GM11168 (cell line): ENCODE data around the gene VSX2.

Experiments used
- in situ Hi-C: fragments of 300-500 bp; cut with MboI; formaldehyde crosslinking; loops from one replicate; pipeline ENCODE4 v1.12.0; 2022; ENCODE audit warnings: low sequenced_read_pairs; ENCODE audit not compliant: unreplicated experiment

Gene VSX2

DNA sequence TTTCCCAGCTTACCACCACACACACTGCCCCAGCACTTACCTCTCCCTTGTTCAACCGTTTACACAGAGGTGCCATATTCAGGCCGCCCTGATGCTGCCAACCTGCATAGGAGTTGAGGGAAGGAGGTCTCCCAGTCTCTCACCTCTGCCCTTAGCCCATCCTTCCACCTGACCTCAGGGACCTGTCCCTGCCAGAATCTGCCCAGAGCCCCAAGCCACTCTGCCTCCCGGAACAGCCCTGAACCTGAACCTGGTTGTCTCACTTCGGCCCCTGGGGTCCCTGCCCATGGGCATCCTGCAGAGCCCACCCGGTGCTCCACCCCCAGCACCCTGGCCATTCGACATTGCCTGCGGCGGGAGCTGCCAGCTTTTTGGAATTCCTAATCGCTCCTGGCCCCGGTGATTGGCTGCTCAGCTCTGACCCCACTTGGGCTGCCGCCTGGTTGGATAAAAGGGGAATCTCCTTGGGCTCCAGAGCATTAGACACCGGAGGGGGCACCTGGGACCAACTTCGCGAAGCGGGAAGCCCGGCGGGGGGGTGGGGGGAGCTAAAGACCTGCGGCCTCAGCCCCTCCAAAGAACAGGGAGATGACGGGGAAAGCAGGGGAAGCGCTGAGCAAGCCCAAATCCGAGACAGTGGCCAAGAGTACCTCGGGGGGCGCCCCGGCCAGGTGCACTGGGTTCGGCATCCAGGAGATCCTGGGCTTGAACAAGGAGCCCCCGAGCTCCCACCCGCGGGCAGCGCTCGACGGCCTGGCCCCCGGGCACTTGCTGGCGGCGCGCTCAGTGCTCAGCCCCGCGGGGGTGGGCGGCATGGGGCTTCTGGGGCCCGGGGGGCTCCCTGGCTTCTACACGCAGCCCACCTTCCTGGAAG, at the start of gene VSX2:
Gene VSX2, plus strand, starts transcription at position 476 of the 874 bp plus-strand sequence. Its CDS starts 113 bp downstream, at position 589.
- in situ Hi-C loops: no loop called here

DNA sequence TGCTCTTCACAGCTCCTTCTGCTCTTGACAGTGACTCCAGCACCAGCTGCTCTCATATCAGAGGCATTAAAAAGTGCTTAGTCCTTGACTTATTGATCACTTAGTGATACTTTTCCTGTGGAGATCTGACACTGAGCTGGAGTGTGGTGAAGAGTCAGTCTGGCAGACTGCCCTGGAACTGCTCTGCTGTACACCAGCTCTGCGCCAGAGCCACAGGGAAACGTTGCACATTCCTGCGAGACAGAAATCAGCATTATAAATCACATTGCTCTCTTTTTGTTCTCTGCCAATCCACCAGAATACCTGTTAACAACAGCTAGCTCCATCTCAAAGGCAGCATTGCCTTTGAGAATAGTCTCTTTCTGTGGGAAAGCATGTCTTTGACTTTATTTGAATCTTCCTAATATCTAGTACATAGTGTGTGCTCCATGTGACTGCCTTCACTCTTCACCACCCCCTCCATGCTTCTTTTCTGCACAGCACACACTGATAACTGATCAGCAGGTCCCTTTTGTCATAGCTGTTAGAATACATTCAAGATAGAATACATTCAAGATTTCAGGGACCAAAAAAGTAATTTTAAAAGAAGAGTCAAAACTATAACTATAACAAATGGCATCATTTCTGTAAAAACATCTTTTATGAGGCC, 48.2 kb upstream of the VSX2 start:
- in situ Hi-C loops: no loop called here

DNA sequence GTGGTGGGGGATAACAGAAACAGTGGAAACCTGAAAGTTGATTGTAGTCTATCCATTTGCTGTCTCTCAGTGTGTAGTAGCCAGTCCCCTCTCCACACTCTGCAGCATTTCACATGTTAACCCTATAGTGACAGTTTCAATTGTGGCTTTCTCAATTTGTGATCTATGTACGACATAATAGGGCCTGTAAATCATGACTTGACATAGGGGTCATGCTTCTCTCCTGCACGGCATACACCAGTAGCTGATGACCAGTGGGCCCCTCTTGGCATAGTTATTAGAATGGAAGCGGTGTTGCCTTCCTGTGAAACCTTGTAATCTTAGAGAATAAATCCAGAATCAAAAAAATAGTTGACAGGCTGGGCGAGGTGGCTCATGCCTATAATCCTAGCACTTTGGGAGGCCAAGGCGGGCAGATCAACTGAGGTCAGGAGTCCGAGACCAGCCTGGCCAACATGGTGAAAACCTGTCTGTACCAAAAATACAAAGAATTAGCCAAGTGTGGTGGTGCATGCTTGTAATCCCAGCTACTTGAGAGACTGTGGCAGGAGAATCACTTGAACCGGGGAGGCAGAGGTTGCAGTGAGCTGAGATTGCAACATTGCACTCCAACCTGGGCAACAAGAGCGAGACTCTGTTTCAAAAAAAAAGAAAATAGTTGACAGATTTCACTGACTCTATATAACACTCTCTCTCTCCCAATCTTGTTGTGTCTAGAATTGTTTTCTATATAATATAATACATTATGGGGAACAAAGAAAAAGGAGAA, 44.6 kb upstream of the VSX2 start:
- in situ Hi-C loops: no loop called here

DNA sequence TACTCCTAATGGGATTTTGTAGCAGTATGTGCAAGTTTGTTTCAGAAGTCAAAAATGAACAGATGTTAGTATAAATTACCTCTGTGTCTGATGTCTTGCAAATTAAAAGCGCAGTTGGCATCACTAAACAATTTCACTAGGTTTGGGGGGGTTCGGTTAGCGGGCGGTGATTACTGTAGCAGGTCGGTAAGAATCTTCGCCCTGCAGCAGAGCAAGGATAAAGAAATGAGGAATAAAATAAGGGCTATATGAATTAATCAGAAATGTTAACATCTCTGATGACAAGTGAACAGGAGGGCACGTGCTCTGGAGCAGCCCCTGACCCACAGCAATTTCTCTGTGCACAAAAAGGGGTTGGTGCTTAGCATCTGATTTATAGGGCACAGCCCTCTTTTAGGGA, 43.6 kb upstream of the VSX2 start:
- in situ Hi-C loops: no loop called here

DNA sequence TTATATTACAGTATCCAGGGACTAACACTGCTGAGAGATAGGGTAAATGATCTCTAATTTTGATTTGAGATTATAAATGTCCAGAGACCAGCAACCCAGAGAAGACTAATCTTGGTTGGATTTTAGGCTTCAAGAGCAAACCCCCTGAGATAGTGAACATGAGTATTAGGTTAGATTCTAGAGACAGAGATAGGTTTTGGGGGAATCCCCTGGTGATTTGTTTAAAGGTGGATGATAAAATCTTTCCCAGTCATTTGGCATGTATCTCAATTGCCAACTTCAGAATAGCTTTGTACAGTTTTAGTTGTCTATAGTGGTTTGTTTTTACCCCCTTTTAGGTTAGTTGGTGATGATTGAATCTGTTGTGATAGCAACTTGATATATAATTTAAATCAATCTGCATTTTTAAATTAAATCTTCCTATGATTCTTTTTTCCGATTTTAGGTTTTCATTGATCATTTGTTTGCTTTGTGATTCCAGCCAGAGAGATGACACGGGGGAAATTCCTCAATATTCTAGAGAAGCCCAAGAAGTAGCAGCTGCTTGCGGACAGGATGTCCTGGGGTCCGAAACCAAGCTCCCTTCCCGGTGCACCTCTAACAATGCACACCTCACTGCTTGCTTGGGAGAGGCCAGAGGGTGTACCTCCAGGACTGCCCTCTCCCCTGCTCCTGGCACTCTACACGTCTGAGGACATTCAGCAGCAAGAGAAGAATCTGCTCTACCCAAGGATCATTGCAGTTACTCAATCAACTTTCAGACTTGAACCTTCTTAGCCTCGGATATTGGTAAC, 40.6 kb upstream of the VSX2 start:
- in situ Hi-C loops: no loop called here

DNA sequence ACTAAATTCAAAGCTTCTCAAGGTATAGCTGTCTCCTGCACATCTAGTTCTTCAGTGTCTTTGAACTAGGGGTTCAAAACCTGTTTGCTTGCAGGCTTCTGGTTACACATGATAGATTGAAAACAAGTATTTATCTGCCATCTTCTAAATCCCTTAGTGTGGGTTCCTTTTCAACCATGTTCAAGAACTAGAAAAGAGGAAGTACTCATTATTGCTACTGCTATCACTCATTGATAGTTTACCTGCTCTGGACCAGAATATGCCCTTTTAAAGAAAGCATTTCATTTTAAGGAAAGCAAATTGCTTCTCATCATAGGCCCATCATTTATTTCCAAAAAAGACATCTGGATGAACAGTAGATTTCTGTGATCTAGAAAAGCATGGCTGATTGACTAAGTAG, 37.1 kb upstream of the VSX2 start:
- in situ Hi-C loops: no loop called here

DNA sequence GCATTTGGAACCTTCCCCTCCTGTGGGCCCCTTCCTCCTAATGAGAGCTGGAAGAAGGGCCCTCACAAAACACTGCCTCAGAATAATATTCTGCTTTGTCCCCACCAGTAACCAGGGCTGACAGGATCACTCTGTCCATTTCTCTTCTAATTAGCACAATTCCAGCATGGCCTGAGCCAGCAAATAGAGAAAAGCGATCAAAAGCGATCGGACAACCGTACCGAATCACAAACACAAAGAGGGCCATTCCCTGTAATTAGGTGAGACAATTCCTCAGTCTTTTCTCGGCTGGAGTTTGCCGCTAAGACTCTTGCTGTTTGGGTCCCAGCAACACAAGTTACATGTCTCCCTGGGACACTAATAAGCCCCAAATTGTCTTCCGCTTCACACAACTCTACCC, 35.6 kb upstream of the VSX2 start:
- in situ Hi-C loops: no loop called here

DNA sequence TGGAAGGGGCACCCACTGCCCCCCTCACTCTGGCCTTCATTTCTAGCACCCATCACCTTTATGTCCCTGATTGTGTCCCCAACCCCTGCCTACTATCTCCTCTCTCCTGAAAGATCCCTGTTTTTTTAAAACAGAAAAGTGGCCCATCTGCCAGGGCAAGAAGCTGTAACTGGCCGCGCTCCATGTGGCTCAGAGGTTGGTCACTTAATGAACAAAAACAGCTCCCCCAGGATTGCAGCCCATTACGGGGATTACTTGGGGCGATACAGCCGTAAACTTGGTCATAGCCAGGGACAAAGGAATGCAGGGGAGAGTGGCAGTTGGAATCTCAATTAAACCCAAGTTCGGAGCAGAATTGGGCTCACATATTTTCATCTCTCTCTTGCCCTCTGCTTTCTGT, 34.8 kb upstream of the VSX2 start:
- in situ Hi-C loops: no loop called here

DNA sequence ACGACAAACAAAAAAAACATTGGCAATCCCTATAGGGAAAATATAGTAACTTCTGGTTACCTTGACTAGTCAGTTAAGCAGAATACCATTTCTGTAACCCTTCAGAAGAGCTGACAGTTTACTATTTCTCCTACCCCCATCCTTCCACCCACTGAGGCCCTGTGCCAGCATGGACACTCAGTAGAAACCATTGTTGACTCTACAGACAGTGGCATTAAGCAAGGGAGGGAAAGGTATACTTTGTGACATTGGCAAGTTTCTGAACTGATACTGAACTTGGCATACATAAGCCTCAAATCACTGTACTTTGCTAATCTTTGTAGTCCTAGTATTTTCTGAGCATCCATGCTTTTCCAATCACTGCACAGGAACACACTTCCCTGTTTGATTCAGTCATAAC, 33.4 kb upstream of the VSX2 start:
- in situ Hi-C loops: no loop called here

DNA sequence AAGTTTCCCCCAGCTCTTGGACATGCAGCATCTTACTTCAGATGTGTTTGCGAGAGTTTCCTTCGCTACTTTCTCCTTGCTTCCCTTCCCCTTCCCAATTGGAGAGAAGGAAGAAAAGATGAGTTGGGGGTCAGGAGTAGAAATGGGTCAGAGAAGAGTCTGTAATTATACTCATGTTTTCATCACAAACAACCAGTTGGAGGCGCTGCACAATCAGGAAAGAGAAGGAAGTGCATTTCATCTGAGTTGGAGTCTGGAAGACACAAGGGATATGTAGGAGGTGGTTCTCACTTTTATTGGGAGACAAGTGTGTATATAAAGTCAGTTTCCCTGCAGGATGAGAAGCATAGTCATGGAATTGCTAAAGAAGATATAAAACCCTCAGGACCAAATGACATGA, 31.3 kb upstream of the VSX2 start:
- in situ Hi-C loops: no loop called here

DNA sequence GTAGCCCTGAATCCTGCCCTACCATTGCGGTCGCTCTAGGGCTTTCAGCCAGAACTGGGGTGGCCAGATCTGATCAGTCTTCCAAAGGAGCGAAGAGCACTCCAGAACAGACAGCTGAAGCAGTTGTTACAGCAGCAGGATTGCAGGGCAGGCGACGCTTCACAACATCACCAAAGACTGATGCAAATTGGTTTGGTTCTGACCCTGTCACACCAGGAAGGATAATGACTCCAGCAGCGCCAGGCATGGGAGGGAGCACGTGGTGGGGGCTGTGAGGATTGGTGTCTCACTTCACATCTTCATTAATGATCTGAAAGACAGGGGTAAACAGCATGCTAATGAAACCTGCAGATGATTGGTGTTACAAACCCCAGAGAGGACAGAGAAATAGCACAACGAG, 30.6 kb upstream of the VSX2 start:
- in situ Hi-C loops: no loop called here

DNA sequence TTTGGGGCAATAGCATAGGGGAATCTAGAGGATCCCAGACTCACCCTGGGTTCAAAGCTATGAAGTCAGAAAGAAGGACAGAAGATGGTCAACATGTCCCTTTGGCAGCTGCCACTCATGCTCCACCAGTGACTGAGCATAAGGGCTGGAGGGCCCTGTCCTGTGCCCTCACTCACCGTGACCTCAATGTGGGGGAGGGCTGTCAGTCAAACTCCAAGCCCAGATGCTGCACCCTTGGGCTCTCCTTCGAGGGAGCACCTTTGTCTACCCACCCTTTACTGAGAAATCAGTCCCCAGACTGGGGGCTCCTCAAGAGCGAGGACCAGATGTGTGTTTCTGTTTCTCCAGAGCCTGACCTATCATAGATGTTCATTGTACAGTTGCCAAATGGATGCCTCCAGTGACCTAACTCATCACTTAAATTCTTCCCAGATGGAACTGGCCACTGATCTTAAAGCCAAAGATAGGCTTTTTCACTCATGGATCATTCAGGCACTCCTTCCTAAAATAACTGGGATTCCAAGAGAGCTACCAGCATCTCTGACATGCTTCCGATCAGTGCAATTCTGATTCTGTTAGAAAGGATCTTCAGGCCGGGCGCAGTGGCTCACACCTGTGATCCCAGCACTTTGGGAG, 27.2 kb upstream of the VSX2 start:
- in situ Hi-C loops: no loop called here

DNA sequence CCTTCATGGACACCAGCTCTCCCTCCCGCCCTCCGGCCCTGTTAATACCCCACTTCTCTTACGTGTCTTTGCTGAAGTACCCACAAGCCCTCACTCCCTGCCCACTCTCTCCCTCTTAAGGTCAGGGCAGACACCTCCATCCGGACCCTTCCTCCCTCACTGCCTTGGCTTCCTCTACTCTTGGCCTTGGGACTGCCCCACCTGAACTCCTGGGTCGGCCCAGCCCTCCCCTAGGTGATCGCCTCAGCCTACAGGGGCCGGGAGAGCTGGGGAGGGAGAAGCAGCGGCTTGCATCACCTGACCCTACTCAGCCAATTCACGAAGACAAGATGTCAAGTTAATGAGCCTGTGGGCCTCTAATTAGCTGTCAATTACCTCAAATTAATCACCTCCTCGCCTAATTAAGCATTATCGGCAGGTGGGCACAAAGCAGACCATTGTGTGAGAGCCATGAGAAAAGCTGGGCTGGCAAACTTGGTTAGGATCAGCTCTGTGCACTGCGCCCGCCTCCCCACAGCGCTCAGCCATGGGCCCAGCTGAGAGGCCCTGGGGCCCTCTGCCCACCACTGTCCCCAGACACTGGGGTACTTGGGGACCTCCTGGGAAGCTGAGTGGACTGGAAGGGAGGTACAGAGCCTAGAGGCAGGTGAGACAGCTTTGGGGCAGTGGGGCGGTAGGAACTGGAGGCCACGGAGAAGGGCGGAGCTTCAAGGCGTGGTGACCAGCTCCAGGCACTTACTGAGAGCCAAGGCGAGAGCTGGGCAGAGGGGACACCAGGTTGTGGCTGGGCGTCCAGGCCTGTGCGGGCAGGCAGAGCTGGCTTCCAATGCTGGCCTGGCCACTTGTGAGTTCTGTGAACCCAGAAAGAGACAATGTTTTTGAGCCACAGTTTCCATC, 25.1 kb upstream of the VSX2 start:
- in situ Hi-C loops: no loop called here

DNA sequence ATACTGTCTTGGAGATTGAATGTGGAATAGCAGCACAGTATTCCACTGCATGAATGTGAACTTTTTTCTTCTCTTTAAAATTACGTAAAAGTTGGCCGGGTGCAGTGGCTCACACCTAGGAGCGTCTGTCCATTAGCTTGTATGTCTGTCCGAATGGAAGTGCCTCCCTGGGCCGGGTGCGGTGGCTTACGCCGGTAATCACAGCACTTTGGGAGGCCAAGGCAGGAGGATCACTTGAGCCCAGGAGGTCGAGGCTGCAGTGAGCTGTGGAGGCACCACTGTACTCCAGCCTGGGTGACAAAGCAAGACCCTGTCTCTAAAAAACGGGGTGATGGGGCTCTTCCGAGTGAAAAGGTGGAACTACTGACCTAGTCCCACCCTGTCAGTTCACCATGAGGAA, 22.6 kb upstream of the VSX2 start:
- in situ Hi-C loops: no loop called here

DNA sequence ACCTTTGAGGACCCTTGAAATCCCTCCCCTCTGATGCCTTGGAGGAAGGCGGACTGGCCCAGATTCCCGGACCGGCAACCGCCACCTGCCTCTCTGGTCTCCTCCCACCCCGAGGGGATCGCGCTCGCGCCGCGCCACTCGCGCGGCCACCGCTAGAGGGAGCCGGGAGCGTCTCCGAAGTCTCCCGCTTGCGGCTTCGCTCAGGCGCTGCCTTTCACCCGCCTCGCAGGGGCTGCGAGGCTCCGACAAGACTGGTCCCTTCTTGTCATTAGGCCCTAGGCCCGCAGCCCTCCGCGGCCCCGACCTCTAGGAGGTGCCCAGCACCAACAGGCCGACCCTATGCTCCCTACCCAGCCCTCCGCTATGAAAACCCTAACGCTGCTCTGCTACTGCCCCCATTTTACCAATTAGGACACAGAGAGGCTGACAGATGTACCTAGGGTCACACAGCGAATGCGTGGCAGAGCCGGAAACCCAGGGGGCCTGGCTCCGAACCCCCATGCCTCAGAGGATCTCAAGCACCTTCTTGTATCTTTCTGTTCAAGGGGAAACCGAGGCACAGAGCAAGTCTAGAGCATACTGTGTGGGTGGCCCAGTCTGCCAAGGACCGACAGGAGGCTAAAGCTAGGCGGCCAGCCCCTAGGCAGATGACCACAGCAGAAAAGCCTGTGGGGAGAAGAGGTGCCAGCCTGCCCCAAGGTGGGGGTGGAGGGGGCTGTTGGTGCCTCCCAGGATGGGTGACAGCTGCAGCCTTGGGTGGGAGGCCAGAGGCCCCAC, 21.4 kb upstream of the VSX2 start:
- in situ Hi-C loops: no loop called here

DNA sequence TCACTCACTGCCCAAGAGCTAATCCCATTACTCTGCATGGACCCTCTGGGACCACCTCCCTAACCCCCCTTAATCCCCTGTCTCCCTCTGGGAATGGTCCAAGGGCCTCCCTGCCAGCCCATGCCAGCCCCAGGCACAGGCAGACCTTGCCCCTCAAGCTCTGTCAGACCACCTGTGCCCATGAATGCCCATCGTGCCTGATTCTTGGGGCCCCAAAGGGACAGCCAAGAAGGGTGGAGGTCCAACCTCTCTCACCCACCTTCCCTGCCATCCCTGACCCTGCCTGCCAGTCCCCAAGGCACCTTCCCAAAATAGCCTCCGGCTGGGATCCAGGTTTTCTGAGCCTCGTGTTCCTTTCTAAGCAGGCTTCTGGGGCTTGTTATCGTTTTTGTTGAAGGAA, 20.8 kb upstream of the VSX2 start:
- in situ Hi-C loops: no loop called here

DNA sequence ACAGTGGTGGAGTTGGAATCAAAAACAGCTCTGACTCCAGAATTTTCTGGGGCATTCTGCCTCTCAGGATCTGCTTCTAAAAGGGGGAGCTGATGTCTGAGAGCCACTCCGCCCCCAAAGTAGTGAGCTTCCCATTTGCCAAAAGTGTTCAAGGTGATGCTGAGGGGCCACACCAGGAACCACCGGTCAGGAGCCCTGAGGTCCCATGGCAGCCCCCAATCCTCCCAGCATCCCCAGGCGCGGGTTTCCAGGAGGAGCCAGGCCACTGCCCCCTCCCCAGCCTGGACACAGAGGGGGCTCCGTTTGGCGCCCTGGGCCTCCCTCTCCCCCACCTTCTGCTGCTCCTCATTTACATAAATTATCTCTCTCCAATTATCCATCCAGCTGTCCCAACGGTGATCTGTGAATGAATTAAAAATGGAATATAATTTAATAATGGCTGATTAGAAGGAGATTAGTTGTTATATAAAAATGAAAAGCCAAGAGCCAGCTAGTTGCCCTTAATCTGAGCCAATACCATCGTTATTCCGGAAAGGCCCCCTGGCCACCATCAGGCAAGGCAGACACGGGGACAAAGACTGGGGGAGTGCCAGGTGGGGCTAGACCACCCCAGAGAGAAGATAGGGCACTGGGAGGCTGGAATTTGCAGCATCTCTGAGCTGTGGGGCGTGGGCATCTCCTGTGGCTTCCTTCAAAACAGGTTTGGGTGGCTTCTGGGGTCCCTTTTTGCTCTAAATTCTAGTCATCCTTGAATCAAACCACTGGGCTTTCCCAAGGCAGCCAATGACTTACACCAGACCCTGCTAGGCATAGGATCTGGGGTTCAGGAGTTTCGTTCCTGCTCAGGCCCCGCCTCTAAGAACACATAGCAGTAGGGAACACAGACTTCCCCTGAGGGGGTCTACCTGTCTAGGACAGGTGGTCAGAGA, 19.7 kb upstream of the VSX2 start:
- in situ Hi-C loops: no loop called here
